Chondrocyte (in vitro differentiated cells): ENCODE data around the gene AASDH. TPM values are rescaled to one million over a fixed set of nuclear protein-coding genes. Genes with fewer than 3 reads are reported as not detected.

Experiments used
- DNase-seq: peaks from one replicate; pipeline ENCODE4 v3.0.0; 2021; ENCODE audit warnings: mixed read lengths, low spot score
- H3K27ac Mint-ChIP-seq: one replicate; pipeline ENCODE4 v1.8.0; 2021; ENCODE audit warnings: mild to moderate bottlenecking, moderate library complexity, mixed read lengths; ENCODE audit not compliant: unreplicated experiment
- H3K27me3 Mint-ChIP-seq: 2 replicates; pipeline ENCODE4 v1.8.0; 2021; ENCODE audit warnings: low read depth, mixed read lengths
- H3K36me3 Mint-ChIP-seq: 2 replicates; pipeline ENCODE4 v1.8.0; 2021; ENCODE audit warnings: low read depth, mixed read lengths
- H3K4me1 Mint-ChIP-seq: 2 replicates; pipeline ENCODE4 v1.8.0; 2021; ENCODE audit warnings: low read depth, mild to moderate bottlenecking, mixed read lengths
- H3K4me3 Mint-ChIP-seq: one replicate; pipeline ENCODE4 v1.8.0; 2021; ENCODE audit warnings: mild to moderate bottlenecking, moderate library complexity, mixed read lengths; ENCODE audit not compliant: unreplicated experiment
- H3K9me3 Mint-ChIP-seq: 2 replicates; pipeline ENCODE4 v1.8.0; 2021; ENCODE audit warnings: low read depth, mixed read lengths
- total RNA-seq: library from RNA; stranded (reverse); gene quantifications from 3 replicates; pipeline ENCODE4 v1.2.1, GENCODE V29; 2021
- TF ChIP-seq, protein P1 (sequence below): fragments of 200-600 bp; sonication (generic); IDR thresholded peaks from 2 replicates; pipeline ENCODE4 v1.5.0; 2021; ENCODE audit warnings: antibody characterized with exemption, mild to moderate bottlenecking, moderate library complexity

Gene AASDH
- total RNA-seq, 1 donor from 2014 or later, result 7.9 TPM

DNA sequence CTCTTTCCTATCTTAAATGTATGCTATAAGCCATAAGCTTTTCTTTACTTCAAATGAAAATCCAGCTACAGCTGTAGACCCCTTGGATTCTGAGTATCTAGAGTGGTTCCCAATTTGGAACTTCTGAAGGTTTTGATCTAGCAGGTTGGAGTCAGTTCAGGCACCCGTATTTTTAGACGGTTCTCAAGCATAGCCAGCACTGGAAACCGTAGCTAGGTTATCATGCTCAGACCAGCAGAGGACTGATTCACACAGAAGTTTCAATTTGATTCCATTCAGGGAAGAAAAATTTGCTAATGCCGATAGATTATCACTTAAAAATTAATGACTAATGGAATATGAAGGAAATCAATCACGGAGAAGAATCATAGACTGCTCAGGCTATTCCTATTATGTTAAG lies 36.9 kb upstream of the AASDH start:
- no peak overlapping the region for H3K4me3 Mint-ChIP-seq
- peaks cover 3% of the 10 kb centered on the region for H3K9me3 Mint-ChIP-seq
- DNase-seq, result no peak
- peaks cover 4% of the 10 kb centered on the region for H3K4me1 Mint-ChIP-seq
- no peaks in the 10 kb centered on the region for H3K27me3 Mint-ChIP-seq
- no peak overlapping the region for H3K27ac Mint-ChIP-seq
- TF ChIP-seq, protein P1, sequence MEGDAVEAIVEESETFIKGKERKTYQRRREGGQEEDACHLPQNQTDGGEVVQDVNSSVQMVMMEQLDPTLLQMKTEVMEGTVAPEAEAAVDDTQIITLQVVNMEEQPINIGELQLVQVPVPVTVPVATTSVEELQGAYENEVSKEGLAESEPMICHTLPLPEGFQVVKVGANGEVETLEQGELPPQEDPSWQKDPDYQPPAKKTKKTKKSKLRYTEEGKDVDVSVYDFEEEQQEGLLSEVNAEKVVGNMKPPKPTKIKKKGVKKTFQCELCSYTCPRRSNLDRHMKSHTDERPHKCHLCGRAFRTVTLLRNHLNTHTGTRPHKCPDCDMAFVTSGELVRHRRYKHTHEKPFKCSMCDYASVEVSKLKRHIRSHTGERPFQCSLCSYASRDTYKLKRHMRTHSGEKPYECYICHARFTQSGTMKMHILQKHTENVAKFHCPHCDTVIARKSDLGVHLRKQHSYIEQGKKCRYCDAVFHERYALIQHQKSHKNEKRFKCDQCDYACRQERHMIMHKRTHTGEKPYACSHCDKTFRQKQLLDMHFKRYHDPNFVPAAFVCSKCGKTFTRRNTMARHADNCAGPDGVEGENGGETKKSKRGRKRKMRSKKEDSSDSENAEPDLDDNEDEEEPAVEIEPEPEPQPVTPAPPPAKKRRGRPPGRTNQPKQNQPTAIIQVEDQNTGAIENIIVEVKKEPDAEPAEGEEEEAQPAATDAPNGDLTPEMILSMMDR, result no peak
- no peaks in the 10 kb centered on the region for H3K36me3 Mint-ChIP-seq

DNA sequence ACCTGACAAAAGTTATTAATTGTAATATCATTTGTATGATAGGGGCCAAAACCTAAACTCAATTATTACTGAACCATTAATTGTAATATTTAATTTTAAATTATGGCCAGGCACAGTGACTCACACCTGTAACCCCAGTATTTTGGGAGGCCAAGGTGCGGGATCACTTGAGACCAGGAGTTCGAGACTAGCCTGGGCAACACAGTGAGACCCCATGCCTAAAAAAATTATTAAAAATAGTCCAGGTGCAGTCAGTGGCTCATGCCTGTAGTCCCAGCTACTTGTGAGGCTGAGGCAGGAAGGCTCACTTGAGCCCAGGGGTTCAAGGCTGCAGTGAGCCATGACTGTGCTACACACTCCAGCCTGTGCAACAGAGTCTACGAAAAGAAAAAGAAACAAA lies 30.1 kb upstream of the AASDH start:
- Mint-ChIP-seq H3K4me1 (no peaks in the 10 kb centered on the region), H3K36me3 (no peaks in the 10 kb centered on the region), H3K27ac (no peak overlapping the region), H3K27me3 (no peaks in the 10 kb centered on the region), H3K9me3 (no peaks in the 10 kb centered on the region), H3K4me3 (no peak overlapping the region)
- no peak for DNase-seq
- TF ChIP-seq, protein P1, result no peak

DNA sequence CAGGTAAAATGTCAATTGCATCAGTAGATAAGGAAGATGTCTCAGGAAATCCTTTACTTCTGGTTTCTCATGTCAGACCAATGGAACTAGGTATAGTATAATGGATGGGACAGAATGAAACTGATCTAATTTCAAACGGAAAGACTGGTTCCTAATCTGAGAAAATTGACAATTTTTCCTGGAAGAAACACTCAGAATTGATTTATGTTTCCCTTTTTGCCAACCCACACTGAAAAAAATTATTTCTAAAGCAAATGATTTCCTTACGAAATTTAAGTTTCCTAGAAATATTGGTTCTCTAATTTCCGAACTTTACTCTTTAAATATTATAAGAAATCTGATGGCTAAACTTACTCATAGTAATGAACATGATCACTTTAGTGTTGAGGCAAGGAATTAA lies 29.1 kb upstream of the AASDH start:
- TF ChIP-seq, protein P1, result no peak
- H3K27me3 Mint-ChIP-seq, result no peaks in the 10 kb centered on the region
- no peak overlapping the region for H3K27ac Mint-ChIP-seq
- DNase-seq, result no peak
- H3K4me3 Mint-ChIP-seq, result no peak overlapping the region
- H3K36me3 Mint-ChIP-seq, result no peaks in the 10 kb centered on the region
- H3K9me3 Mint-ChIP-seq, result no peaks in the 10 kb centered on the region
- H3K4me1 Mint-ChIP-seq, result peaks cover 3% of the 10 kb centered on the region

DNA sequence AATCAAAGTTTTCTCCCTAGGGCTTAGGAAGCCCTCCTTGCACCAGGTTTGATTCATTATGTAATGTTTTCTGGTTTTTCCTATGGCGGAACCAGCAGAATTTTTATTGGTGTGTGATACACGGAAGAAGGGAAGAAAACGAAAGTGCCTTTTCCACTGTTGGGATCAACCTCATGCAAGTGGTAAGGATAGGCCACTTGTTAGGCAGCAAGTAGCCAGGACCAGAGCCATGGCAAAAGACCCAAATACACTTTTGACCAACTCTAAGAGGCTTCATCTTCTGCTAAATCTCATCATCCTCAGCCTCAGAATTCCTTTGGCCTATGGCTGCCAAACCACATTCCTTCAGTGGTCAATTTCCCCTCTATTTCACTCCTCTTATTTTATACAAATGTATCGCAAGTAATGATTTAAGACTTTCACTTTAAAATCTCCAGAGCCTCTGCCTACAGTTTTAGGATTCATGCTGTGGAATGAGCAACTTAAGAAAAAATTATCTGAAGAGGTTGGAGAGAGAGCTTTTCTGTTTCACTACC lies 26.9 kb upstream of the AASDH start:
- Mint-ChIP-seq H3K27me3 (no peaks in the 10 kb centered on the region), H3K4me3 (no peak overlapping the region), H3K4me1 (peaks cover 19% of the 10 kb centered on the region), H3K27ac (no peak overlapping the region), H3K36me3 (no peaks in the 10 kb centered on the region), H3K9me3 (no peaks in the 10 kb centered on the region)
- TF ChIP-seq, protein P1, result no peak
- no peak for DNase-seq

DNA sequence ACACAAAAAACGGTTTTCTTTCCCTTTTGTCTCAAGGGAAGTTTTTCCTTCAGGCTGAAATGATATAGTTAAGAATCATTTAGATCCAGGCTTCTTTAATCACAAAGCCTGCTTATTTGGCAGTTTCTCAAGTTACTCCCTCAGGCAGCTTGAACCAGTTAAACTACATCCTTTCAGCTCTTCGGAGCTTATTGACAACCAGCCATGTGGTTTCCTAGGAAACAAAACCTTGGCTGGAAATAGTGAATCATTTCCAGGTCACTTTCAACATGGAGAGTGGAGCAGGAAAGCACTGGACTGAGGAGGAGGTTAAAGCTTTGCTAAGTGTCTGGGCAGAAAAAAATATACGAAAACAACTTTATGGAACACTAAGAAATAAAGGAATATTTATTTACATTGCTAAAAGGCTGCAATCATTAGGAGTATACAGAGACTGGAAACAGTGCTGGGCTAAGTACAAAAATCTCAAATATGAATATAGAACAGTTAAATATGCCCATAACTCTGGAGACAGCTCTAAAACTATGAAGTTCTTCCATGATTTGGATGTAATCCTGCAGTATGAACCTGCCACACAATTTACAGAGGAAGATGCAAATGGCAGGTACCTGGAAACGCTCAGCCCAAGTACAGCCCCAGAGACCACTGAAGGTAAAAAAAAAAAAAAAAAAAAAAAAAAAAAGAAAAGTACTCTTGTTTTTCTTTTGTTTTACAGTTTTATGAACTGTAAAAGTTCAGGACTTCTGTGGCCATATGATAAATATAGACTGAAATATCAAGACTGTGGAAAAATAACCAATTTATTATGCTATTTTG lies 23.2 kb upstream of the AASDH start:
- DNase-seq, result no peak
- Mint-ChIP-seq H3K27me3 (no peaks in the 10 kb centered on the region), H3K4me1 (peaks cover 19% of the 10 kb centered on the region), H3K36me3 (peaks cover 2% of the 10 kb centered on the region), H3K9me3 (no peaks in the 10 kb centered on the region), H3K4me3 (peak overlapping the region; percentile 63), H3K27ac (peak overlapping the region; percentile 94)
- TF ChIP-seq, protein P1, result no peak
